Measurements from ENCODE around the gene ZC3H12D.

Gene ZC3H12D

GRCh38 chr6:149458196-149458595 is 26.6 kb downstream of the ZC3H12D start:
- no peak overlapping the region for H3K4me3 ChIP-seq (ENCODE audit: low read depth, low read length)
- TF ChIP-seq CTCF (IDR thresholded peaks at IDR 0.05; ENCODE audit: insufficient read depth, low read depth, low read length, missing control alignments): no peak
- no peak for DNase-seq (ENCODE audit: low read depth)

GRCh38 chr6:149457316-149457884 is 27.4 kb downstream of the ZC3H12D start:
- TF ChIP-seq CTCF (IDR thresholded peaks at IDR 0.05; ENCODE audit: insufficient read depth, low read depth, low read length, missing control alignments): no peak
- DNase-seq (ENCODE audit: low read depth): no peak
- no peak overlapping the region for H3K4me3 ChIP-seq (ENCODE audit: low read depth, low read length)

GRCh38 chr6:149456311-149457021 is 28.3 kb downstream of the ZC3H12D start:
- no peak for DNase-seq (ENCODE audit: low read depth)
- no peak for TF ChIP-seq CTCF (IDR thresholded peaks at IDR 0.05; ENCODE audit: insufficient read depth, low read depth, low read length, missing control alignments)
- no peak overlapping the region for H3K4me3 ChIP-seq (ENCODE audit: low read depth, low read length)

- no peak for TF ChIP-seq CTCF (IDR thresholded peaks at IDR 0.05; ENCODE audit: insufficient read depth, low read depth, low read length, missing control alignments)
- no peak overlapping the region for H3K4me3 ChIP-seq (ENCODE audit: low read depth, low read length)
- no peak for DNase-seq (ENCODE audit: low read depth)
Observed at GRCh38 chr6:149455031-149455732, 29.6 kb downstream of the ZC3H12D start.

GRCh38 chr6:149454346-149454848 is 30.4 kb downstream of the ZC3H12D start:
- no peak overlapping the region for H3K4me3 ChIP-seq (ENCODE audit: low read depth, low read length)
- DNase-seq (ENCODE audit: low read depth): no peak
- no peak for TF ChIP-seq CTCF (IDR thresholded peaks at IDR 0.05; ENCODE audit: insufficient read depth, low read depth, low read length, missing control alignments)

GRCh38 chr6:149453597-149454345 is 31.0 kb downstream of the ZC3H12D start:
- TF ChIP-seq CTCF (IDR thresholded peaks at IDR 0.05; ENCODE audit: insufficient read depth, low read depth, low read length, missing control alignments): no peak

More at GRCh38 chr6:149453597-149454345, 31.0 kb downstream of the ZC3H12D start:
- H3K4me3 ChIP-seq (ENCODE audit: low read depth, low read length): no peak overlapping the region
- DNase-seq (ENCODE audit: low read depth): no peak
